ENCODE results near the gene BNC2. TPM values are rescaled to one million over a fixed set of nuclear protein-coding genes. Genes with fewer than 3 reads are reported as not detected.

Gene BNC2
- total RNA-seq, 2 donors from 2014 or later, result 3.9 to 19.3 TPM

DNA sequence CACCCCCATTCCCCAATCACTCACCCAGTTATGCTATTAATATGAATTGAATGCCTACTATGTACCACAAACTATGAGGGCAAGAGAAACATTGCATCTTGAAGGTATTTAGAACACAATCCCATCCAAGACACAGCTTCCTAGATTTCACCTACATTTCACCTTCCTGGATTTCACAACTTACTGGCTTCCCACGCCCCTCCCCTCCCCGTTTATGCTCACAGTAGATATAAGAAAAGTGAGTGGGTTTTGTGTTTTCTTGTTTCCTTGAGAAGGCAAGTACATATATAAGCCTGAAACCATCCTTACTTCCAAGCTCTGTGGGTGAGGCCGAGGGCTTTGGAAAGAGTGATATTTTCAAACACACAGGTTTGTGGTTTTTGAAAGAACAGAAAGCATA, 465.0 kb downstream of the BNC2 start:
- intact Hi-C loops (cut with DNase I, micrococcal nuclease), result no loop called here

DNA sequence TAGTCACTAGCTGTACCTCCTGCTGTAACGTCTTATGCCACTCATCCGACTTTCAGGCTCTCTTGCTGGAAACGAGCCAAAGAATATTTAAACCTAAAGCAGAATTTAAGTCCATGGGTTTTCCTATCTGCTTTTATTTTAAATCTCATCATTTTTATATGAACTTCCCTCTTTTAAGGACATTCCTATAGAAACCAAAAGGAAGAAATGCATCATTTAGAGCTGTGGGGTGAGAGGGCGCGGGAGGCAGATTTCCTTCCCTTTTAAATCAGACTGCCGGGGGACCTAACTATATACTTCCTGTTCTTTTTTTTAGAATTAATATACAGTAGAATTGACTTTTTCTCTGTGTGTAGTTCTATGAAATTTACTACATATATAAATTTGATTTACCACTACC, 468.8 kb downstream of the BNC2 start:
- no peak for ATAC-seq
- intact Hi-C loops (cut with DNase I, micrococcal nuclease), result no loop called here
- DNase-seq, result no peak

More for the DNA sequence above, 465.0 kb downstream of the BNC2 start:
- no peak for ATAC-seq
- DNase-seq, result no peak

DNA sequence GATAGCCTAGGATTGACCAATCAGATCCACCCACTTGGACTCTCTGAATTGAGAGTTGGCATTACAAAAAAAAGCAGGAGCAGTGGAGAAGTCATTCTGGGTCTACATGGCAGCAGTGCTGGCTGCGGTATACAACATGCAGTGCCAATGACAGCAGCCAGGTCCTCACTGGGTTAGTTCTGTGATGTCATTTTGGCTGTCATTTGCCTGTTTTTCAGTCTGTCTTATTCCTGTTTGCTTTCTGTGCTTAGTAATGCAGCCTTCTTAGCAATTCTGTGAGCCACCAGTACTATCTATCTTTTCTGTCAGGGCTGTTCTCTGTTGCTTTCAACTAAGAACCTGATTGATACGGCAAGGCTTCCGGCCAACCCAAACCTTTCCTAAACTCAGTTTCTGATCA, 471.8 kb downstream of the BNC2 start:
- no peak for DNase-seq
- intact Hi-C loops (cut with DNase I, micrococcal nuclease), result no loop called here
- no peak for ATAC-seq

DNA sequence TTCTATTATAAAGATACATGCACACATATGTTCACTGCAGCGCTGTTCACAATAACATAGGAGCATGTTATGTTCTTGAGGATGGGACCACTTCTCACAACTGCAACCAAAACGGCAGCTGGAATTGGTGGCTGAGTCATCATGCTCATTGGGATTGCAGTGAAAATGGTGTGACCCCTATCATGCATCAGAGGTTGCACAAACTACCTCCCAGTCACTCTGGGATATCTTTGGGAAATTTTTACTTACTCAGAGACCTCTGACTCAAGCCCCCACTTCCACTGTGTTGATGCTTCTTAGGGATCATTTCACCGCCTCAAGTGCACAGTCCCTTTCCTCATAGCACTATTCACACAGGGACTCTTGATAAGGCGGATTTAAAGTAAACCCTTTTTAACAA, 474.1 kb downstream of the BNC2 start:
- DNase-seq (no peak), ATAC-seq (no peak)
- intact Hi-C loops (cut with DNase I, micrococcal nuclease), result no loop called here

DNA sequence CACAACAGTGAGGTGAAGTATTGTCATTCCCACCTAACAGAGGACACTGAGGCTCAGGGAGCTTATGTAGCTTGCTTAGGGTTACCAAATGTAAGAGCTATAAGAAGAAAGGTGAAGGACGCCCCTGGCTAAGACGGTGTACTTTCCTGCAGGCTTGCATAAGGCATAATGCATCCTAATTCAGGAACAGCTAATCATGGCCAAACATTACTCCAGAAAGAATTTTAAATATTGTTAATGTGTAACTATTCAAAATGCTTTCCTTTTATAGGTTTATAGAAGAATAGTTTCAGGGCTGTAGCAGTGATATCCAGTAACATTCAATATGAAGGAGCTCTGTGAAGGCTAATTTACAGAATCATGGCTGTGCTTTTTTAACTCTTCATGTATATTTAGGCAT, 479.1 kb downstream of the BNC2 start:
- intact Hi-C loops (cut with DNase I, micrococcal nuclease), result no loop called here
- no peak for ATAC-seq
- DNase-seq, result no peak

DNA sequence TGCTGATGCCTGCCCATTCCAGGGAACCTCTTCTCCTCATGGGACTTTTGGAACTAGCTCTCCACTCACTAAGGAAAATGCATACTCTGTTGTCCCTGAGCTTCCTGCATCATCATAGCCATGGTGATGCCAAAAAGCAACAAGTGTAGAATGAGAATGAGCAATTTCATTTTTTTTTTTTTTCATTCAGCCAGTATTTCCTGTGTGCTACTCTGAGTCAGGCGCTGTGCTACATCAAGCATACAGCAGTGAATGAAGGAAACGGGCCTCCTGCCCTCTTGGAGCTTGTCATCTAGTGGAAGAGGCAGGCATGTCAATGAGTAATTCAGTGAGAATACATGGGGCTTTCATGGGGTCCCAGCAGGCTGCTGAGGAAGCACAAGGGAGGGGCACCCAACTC, 483.1 kb downstream of the BNC2 start:
- intact Hi-C loops (cut with DNase I, micrococcal nuclease), result no loop called here
- DNase-seq, result no peak
- no peak for ATAC-seq

DNA sequence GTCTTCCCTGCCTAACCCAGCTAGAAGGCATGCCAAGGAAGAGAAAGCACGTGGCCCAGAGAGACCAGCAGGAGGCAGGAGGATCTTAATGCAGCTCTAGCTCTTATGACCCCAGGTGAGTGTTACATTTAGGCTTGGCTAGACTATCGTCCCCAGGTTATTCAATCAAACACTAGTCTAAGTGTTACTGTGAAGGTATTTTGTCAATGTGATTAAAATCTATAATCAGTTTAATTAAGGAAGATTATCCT, 483.7 kb downstream of the BNC2 start:
- no peak for ATAC-seq
- DNase-seq, result no peak
- intact Hi-C loops (cut with DNase I, micrococcal nuclease), result no loop called here

DNA sequence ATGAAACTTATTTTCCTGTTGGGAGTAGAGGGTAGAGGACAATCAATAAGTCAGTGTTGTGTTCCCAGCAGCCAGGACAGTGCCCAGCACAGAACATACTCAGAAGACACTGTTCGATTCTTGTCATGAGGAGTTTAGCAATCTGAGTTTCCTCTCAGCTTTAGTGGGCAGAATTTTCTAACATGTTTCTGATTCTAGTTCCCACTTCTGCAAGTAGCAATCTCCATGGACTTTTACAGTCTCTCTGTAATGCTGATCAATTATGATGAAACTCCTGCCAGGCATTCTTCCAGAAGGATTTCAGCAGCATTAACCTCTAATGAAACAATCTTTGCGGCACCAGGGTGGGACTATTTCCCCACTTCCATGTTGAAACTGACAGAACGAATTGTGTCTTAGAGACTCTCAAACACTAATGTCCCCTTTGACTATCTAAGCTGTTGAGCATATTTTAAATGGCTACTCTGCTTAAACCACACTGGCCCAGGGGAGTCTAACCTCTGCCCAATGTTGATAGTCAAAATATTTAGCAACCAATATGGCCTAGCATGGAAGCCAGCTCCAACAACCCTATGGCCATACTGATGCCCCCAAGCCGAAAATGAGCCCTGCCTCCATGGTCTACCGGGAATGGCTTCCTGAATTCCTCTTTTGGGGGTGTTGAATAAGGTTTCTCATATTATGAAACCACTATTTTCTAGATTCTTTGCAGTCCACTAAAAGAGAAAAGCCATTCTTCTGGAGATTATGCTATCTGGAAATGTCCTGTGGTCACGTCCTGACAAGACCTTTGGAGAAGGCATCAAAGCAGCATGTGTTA, 484.3 kb downstream of the BNC2 start:
- ATAC-seq (no peak), DNase-seq (no peak)
- intact Hi-C loops (cut with DNase I, micrococcal nuclease), result no loop called here

DNA sequence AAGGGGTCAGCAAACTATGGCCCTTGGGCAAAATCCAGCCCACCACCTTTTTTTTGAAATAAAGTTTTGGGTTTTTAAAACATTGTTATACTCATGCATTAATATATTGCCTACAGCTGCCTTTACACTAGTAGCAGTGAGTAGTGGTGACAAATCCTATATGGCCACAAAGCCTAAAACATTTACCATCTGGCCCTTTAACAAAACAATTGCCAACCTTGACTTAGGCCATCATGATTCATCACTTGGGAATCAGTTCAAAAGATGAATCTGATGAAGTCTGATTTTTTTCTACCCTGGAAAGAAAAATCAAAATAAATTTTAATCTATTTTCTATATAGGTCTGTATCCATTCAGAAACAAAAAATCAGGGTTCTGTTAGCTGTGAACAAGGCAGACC, 484.9 kb downstream of the BNC2 start:
- intact Hi-C loops (cut with DNase I, micrococcal nuclease), result no loop called here
- DNase-seq (no peak), ATAC-seq (no peak)

DNA sequence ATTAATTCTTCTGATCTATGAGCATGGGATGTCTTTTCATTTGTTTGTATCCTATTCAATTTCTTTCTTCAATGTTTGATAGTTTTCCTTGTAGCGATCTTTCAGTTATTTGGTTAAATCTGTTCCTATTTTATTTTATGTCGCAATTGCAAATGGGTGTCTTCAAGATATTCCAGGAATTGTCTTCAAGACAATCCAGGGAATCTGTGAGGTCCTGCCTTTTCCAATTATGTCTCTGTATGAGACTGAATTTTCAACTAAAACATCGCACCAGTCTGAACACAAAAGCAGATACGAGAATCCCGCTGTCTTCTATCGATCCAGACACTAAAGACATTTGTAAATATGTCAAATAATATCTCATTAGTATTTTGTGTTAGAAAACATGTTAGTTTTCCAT, 485.5 kb downstream of the BNC2 start:
- no peak for ATAC-seq
- intact Hi-C loops (cut with DNase I, micrococcal nuclease), result no loop called here
- no peak for DNase-seq

DNA sequence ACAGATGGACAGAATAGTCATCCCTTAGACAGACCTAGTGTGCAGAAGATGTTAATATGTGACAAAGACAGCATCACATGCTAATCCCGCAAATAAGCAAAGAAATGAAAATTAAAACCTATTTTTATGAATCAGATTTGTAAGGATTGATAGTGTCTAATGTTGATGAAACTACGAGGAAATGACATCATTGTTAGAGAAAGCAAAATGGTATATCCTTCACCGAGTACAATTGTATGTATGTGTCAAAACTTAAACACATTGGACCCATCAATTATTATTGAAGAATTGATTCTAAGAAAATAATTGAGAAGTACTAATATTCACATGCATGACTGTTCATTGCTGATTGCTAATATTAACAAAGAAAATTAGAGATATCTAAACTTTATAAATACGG, 493.2 kb downstream of the BNC2 start:
- ATAC-seq (no peak), DNase-seq (no peak)
- intact Hi-C loops (cut with DNase I, micrococcal nuclease), result no loop called here

DNA sequence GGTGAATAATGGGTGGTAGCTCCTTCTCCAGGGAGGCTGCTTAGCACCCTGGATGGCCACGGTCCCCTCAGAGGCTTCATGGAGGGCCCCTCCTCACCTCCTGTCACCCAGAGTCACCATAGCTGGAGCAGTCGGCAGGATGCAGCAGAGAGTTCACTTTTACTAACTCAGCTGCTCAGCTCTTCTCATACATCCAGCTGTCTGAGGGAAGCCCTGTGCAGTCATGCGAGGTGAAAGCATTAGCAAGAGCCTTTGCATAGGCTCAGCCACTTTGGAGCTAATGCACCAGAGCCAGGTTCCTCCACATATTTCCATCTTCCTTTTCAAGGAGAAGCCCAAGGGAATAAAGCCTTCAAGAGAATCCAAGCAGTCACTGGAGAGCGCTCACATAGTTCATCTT, 499.2 kb downstream of the BNC2 start:
- no peak for DNase-seq
- intact Hi-C loops (cut with DNase I, micrococcal nuclease), result no loop called here
- no peak for ATAC-seq

DNA sequence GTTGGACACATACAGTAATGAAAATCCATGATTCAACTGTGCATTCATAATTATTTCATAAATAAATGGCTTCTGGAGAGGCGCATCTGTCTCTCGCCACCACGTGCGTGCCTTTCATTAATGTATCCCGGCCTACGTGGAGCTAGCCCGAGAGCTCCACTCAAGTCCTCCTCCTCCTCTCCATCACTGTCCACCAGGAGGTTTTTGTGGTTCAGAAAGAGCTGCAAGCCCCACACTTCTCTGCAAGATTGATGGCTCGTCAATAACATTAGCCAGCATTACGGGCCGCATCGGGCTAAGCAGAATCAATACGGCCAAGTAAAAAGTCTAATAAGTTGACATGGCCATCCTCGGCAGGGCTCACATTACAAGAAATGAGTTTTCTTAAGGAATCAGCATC, 499.8 kb downstream of the BNC2 start:
- intact Hi-C loops (cut with DNase I, micrococcal nuclease), result no loop called here
- ATAC-seq, result no peak

DNA sequence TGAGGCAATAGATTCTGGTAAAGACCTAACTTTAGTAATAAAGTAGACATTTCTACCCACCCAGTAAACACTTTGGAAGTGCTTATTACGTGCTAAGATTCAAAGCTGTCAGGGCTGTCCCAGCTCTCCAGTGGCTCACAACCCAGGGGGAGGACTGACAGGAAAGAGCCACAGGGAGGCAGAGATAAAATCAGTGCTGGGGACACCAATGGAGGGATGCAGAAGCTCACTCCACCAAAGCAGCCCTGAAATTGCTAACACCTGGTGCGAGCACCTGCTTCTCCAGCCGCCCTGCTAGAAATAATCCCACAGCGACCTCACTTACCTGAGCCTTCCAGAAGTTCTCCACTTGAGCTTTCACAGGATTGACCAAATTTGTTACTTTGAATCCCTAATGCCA, 501.0 kb downstream of the BNC2 start:
- ATAC-seq (no peak), DNase-seq (no peak)
- intact Hi-C loops (cut with DNase I, micrococcal nuclease), result no loop called here

More for the DNA sequence above, 499.8 kb downstream of the BNC2 start:
- no peak for DNase-seq

DNA sequence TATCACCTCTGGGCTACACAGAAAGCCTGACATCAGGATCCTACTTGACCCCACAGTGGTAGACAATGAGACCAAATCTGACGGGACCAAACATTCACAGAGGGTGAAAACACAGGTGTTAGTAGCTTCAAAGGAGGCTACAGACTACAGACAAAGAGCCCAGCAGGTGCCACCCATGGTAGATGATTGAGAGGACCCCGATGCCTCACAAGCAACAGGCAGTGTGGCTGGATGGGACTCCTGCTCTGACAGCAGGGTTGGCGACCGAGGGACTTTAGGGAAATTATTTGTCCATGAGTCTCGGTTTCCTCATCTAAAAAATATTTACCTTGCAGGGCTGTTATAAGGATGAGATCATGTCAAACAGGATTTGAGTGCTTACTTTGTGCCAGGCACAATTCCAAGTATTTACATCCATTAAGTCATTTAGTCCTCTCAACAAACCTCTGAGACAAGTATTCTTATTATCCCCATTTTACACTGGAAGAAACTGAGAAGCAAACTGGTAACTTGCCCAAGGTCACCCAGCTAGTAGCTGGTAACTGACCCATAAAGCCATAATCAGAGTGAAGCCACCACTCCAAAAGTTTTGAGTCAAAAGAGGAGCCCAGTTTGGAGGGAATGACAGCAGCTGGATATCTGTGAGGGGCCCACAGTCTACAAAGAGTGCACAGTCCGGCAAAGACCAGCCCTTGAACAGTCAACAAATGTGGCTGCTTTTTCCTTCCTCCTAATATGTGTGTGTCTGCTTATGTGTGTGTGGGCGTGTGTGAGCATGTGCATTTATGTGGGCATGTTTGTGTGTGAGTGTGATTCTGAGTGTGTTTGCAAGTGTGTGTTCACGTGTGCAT, 502.0 kb downstream of the BNC2 start:
- DNase-seq (no peak), ATAC-seq (no peak)
- intact Hi-C loops (cut with DNase I, micrococcal nuclease), result no loop called here

DNA sequence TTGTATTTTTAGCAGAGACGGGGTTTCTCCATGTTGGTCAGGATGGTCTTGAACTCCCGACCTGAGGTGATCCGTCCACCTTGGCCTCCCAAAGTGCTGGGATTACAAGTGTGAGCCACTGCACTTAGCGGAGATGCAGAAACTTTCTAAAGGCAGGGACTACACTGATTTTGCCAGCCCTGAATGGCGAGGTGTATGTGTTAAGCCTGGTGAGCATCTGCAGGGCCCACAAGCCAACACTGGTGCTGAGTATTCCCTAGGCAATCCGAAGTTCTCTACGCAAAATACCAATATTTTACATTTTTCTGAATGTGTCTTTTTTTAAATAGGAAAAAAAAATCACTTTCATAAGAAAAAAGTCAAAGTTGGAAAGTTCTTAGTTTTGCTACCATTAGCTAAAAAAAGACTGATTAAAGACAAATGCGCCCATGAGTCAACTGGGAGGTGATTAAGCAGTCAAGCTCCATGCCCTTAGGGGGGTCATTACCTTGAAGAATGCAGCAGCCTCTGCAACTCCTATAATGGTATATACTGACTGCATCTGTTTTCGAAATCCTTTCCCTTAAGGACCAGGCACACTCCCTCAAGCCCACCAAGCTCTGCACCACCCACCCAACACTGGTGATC, 502.8 kb downstream of the BNC2 start:
- DNase-seq, result no peak
- ATAC-seq, result no peak
- intact Hi-C loops (cut with DNase I, micrococcal nuclease), result no loop called here

DNA sequence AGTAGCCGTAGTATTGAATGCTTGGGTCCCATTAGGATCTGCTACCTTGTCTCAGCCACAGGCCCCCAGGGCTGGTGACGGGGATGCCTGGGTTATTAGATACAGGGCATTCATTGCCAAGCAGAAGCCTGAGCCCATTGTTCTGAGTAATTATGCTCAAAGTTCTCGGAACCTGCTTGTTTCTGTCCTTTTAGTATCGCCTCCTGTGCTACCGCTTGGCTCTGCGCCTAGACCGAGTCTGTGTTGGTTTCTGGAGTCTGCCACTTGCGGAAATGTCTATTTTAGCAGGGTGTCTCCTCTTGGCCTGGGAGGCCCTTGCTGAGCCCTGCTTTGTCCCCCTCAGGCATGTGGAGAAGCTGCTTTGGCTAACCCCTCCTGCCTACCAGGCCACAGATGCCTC, 506.1 kb downstream of the BNC2 start:
- ATAC-seq, result no peak
- DNase-seq, result no peak
- intact Hi-C loops (cut with DNase I, micrococcal nuclease), result no loop called here

DNA sequence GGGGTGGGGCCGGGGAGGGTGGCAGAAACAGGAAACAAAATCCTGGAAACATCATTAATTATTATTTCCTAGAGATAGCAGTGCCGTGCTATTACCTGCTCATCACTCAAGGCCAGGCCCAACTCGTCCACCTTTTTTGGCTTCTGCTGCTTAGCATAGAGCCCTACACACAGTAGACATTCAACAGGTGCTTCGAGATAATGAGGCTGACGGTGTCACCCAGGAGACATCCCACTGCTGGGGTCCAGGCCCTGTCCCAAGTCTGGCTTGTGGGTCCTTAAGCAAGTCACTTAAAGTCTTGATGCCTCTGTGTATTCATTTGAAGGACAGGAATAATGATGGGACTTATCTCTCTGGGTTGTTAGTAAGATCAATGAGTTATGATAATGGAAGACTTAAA, 506.6 kb downstream of the BNC2 start:
- intact Hi-C loops (cut with DNase I, micrococcal nuclease), result no loop called here
- ATAC-seq (no peak), DNase-seq (no peak)

DNA sequence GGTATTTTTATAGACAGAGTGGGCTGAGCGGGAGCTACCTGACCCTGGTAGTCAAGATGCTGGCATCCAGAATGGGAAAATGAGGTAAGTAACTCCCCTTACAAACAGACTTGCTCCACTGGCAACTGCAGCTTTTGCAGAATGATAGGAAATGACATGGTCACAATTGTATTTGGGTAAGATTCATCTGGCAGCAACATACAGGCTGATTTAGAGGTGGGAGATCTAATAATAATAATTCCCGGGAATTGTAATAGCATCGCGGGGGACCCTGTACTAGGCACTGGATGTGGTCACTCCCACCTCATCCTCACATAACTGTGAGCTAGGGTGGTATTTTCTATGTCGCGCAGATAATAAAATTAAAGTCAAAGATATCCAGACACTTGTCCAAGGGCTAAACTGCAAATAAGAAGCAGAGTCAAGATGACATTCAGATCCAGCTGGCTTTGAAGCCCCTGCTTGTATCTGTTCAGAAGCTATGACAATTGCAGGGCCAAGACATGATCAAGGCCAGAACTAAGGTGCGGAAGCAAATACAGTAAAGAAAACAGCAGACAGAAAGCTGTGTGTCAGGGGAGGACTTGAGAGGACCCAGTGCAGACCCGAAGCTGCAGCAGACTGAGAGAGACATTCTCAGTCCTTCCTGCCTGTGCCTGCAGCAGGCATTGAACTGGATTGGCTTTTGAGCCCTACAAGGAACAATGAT, 507.2 kb downstream of the BNC2 start:
- intact Hi-C loops (cut with DNase I, micrococcal nuclease), result no loop called here
- no peak for DNase-seq
- no peak for ATAC-seq

DNA sequence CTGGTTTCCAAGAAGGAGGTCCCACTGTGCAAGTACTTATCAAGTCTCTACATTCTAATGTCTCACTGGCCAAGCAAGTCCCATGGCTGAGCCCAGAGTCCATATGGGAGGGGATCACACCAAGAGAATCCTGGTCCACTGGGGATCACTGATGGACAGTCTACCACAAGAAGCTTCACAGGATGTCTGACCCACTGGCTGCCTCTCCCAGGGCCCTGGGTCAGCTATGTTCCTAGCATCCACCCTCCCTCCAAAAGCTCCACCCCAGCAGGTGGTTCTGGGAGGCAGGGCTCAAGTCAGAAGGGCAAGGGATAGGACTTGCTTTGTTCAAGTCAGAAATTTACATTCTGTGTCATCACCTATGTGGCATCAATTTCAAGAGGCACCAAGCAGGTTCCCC, 508.5 kb downstream of the BNC2 start:
- intact Hi-C loops (cut with DNase I, micrococcal nuclease), result no loop called here
- DNase-seq, result no peak
- ATAC-seq, result no peak
